Jurkat, Clone E6-1 (cell line): ENCODE results near the gene NDUFB6.
"Not testable (repeated sequence)": the region's sequence is repeated elsewhere in the genome, so short reads cannot be mapped to it uniquely, and the experiment has no call there.

ENCODE experiments used
- DNase-seq: peaks from one replicate; pipeline ENCODE4 v3.0.0-alpha.2; 2011; ENCODE audit warnings: low read depth, low spot score
- H3K4me3 ChIP-seq: 2 replicates; pipeline ENCODE4 v1.5.1; 2011; ENCODE audit warnings: mild to moderate bottlenecking, low read length, control low read depth, moderate library complexity

Gene NDUFB6

DNA sequence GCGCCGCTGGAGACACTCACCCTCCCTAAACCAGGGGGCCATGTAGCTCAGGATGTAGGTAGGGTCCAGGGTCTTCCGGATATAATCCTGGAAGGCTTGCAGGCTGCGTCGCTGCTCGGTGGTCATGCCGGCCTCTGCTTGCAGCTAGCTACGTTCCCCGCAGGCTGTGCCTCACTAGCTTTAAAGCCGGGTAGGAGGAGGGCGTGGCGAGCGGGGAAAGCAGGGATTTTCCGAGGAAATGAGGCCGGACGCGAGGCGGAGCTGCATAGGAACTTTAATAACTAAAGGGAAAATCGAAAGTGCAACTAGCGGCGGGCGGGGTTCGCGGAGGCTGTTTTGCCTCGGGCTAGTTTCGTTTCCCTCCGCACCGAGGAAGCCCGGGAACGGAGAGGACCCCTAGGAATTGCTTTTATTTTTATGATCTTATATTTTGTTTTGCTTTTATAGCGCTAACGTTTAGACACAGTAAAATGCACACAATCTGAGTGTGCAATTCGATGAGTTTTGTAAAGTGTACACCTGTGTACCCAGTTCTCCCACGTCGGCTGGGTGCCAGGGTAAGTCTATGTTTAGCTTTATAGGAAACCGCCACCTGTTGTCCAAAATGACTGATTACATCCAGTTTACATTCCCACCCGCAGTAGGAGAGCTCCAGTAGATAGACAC lies 46.8 kb downstream of the NDUFB6 start, which contains the start of gene RIGI:
RIGI (minus strand) TSS at position 156 of the 666 bp plus-strand sequence; CDS start at position 126, 30 bp downstream.
- DNase-seq, result peak; percentile 77
- H3K4me3 ChIP-seq, result peak within 1 kb of the TSS; percentile 81

DNA sequence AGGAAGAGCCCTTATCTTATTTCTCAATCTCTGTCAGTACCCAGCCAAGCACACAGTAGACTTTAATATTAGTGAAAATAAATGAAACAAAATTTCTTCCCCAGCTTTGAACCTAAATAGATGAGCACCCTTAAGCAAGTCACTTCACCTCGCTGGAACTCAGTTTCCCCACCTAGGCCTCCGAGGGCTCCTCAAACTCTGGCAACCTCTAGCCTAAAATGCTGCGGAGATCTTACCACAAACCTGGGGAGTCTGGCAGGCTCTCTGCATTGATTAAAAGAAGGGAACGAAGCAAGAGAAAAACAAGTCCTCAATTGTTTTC lies 47.3 kb downstream of the NDUFB6 start:
- no peak for DNase-seq
- H3K4me3 ChIP-seq, result peak overlapping the region; percentile 81

DNA sequence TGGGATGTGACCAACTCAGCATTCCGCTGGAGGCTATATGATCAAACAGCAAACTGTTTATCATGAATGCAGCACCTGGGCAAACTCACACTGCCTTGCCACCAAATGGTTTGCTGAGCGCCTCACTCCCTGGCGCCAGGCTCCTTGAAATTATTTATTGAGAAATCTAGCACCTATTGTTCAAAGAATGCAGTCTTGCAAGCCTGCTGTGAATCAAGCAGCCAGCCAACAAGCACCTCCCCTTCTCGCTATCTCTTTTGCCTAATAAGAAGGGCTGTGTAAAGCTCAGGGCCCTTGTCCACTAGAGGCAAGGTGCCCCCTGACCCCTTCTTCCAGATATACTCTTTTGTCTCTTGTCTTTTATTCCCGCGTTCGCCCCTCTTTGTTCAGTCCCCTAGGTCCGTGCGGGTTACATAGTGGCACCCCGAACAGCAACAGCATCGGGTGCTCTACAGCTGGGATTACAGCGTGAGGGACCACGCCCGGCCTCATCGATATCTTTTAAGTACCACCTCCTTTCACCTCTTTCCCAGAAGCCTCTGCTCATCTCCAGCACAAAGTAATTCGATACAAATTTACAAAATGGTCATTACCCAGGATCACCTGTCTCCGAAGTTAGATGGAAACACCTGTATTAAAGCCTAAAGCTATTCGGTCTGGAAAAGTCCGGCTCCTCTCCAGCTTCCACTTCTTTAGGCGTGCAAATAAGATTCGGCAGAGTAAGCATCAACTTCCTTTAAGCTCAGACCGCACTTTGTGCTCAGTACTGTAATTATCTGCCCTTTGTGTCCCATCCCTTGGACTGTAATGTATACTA lies 47.9 kb downstream of the NDUFB6 start:
- no peak for DNase-seq
- peak overlapping the region; percentile 81 for H3K4me3 ChIP-seq

DNA sequence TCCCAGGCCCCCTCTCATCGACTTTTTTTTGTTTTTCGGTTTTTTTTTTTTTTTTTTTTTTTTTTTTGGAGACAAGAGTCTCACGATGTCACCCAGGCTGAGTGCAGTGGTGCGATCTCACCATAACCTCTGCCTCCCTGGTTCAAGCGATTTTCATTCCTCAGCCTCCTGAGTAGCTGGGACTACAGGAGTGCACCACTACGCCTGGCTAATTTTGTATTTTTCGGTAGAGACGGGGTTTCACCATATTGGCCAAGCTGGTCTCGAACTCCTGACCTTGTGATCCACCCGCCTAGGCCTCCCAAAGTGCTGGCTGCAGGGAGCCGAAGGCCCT lies 48.4 kb downstream of the NDUFB6 start:
- DNase-seq, H3K4me3 ChIP-seq: not testable (repeated sequence)

DNA sequence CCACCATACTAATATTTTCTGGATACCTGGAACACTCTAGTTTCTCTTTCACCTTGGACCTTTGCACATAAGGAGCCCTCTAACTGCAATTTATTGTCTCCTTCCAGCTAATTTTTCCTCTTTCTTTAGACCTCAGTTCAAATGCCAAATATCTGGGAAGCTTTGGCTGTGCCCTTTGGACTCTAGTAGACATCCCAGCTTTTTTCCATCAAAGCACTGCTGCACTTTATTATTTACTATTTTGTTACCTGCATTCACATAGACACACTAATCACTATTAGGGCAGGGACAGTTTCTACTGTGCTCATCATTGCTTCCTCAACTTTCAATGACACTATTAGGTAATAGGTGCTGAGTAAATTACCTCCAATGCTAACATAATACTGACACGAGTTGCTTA lies 49.0 kb downstream of the NDUFB6 start:
- no peak for DNase-seq
- no peak overlapping the region for H3K4me3 ChIP-seq

DNA sequence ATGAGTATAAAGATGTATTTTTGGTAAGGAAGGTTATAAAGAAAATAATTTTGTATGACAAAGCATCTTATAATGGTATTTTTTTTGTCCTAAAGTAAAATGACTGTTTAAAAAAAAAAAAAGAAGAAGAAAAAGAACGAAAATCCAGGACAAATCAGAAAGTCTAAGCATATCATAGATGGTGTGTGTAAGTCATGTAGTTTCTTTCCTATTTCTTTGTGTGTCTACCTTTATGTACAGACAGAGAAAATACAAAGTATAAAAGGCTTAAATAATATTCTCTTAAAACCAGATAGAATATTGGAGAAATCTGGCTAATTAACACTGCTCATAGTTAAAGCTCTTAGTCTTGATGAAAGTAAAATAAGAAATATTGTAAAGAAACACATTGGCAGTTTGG lies 54.7 kb downstream of the NDUFB6 start:
- DNase-seq, result no peak
- no peak overlapping the region for H3K4me3 ChIP-seq

DNA sequence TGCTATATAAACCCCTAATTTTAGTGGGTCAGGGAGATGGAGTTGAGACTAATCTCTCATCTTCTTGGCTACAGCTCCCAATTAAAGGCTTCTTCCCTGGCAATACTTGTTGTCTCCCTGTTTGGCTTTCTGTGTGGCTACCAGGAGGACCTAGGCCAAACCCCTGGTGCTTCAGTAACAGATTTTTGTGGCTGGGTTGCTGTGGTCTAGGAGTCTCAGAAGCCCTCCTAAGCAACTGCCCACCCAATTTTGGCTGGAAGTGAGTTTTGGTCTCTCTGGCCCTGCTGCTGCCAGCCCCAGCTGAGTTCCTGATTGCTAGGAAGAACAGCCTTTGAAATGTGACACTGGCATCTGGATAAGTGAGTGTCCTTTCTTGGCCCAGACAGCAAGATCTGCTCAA lies 56.7 kb downstream of the NDUFB6 start:
- DNase-seq, result no peak

DNA sequence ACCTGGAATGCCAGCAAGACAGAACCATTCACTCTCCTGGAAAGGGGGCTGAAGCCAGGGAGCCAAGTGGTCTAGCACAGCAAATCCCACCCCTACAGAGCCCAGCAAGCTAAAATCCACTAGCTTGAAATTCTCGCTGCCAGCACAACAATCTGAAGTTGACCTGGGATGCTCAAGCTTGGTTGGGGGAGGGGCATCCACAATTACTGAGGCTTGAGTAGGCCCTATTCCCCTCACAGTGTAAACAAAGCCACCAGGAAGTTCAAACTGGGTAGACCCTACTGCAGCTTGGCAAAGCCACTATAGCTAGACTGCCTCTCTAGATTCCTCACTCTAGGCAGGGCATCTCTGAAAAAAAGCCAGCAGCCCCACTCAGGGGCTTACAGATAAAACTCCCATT lies 64.2 kb downstream of the NDUFB6 start:
- no peak for DNase-seq
- H3K4me3 ChIP-seq, result no peak overlapping the region

More for the DNA sequence above, 56.7 kb downstream of the NDUFB6 start:
- H3K4me3 ChIP-seq, result no peak overlapping the region

DNA sequence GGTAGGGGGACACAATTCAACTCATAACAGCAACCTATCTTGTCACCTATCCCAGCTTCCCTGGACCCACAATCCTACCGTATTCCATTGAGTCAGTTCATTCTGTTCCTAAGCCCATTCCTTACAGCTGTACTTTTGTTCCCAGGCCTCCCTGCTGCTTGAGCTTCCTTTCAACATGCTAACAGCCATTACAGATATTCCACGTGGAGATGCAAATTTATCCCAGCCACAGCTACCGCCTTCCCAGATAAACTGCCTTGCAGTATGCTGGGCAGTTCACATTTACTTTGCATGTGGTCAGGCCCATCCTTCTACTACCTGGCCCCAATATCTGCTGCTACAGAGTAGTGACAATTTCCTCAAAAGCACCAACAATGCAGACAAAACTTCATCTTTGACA lies 70.0 kb downstream of the NDUFB6 start:
- no peak for DNase-seq
- no peak overlapping the region for H3K4me3 ChIP-seq
